GM20000 (cell line): ENCODE results near the gene MYL5.

Experiments
- DNase-seq: peaks from one replicate; pipeline ENCODE4 v3.0.0; 2012; ENCODE audit warnings: low spot score
- TF ChIP-seq, protein P1 (sequence below): IDR thresholded peaks from 2 replicates; pipeline ENCODE4 v1.5.1; 2012; ENCODE audit warnings: mild to moderate bottlenecking, control low read depth; ENCODE audit errors: extremely low read depth, missing control alignments

The MYL5 gene, protein sequence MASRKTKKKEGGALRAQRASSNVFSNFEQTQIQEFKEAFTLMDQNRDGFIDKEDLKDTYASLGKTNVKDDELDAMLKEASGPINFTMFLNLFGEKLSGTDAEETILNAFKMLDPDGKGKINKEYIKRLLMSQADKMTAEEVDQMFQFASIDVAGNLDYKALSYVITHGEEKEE

GRCh38 chr4:674172-675035 is at the start of gene MYL5, which contains the start of gene ATP5ME:
Gene MYL5, plus strand, starts transcription at chr4:674542. Its CDS starts 3,485 bp downstream, at chr4:678027.
Gene ATP5ME, minus strand, starts transcription at chr4:674276. Its CDS starts 29 bp downstream, at chr4:674247.
- DNase-seq, result peak; percentile 100

GRCh38 chr4:624705-625590 is 49.4 kb upstream of the MYL5 start, which contains the start of gene PDE6B:
Gene PDE6B, plus strand, starts transcription at chr4:625573. Its CDS starts 54 bp downstream, at chr4:625627.
- no peak for DNase-seq

More at GRCh38 chr4:674172-675035, at the start of gene MYL5, which contains the start of gene ATP5ME:
- TF ChIP-seq, protein P1, sequence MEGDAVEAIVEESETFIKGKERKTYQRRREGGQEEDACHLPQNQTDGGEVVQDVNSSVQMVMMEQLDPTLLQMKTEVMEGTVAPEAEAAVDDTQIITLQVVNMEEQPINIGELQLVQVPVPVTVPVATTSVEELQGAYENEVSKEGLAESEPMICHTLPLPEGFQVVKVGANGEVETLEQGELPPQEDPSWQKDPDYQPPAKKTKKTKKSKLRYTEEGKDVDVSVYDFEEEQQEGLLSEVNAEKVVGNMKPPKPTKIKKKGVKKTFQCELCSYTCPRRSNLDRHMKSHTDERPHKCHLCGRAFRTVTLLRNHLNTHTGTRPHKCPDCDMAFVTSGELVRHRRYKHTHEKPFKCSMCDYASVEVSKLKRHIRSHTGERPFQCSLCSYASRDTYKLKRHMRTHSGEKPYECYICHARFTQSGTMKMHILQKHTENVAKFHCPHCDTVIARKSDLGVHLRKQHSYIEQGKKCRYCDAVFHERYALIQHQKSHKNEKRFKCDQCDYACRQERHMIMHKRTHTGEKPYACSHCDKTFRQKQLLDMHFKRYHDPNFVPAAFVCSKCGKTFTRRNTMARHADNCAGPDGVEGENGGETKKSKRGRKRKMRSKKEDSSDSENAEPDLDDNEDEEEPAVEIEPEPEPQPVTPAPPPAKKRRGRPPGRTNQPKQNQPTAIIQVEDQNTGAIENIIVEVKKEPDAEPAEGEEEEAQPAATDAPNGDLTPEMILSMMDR, result peak; percentile 95

DNA sequence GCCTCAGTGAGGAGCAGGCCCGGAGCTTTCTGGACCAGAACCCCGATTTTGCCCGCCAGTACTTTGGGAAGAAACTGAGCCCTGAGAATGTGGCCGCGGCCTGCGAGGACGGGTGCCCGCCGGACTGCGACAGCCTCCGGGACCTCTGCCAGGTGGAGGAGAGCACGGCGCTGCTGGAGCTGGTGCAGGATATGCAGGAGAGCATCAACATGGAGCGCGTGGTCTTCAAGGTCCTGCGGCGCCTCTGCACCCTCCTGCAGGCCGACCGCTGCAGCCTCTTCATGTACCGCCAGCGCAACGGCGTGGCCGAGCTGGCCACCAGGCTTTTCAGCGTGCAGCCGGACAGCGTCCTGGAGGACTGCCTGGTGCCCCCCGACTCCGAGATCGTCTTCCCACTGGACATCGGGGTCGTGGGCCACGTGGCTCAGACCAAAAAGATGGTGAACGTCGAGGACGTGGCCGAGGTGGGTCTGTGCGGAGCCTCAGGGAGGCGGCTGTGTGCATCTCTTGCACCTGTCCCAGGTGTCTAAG is 48.6 kb upstream of the MYL5 start:
- no peak for DNase-seq
- TF ChIP-seq, protein P1, result no peak

More at GRCh38 chr4:624705-625590, 49.4 kb upstream of the MYL5 start, which contains the start of gene PDE6B:
- TF ChIP-seq, protein P1, result no peak

DNA sequence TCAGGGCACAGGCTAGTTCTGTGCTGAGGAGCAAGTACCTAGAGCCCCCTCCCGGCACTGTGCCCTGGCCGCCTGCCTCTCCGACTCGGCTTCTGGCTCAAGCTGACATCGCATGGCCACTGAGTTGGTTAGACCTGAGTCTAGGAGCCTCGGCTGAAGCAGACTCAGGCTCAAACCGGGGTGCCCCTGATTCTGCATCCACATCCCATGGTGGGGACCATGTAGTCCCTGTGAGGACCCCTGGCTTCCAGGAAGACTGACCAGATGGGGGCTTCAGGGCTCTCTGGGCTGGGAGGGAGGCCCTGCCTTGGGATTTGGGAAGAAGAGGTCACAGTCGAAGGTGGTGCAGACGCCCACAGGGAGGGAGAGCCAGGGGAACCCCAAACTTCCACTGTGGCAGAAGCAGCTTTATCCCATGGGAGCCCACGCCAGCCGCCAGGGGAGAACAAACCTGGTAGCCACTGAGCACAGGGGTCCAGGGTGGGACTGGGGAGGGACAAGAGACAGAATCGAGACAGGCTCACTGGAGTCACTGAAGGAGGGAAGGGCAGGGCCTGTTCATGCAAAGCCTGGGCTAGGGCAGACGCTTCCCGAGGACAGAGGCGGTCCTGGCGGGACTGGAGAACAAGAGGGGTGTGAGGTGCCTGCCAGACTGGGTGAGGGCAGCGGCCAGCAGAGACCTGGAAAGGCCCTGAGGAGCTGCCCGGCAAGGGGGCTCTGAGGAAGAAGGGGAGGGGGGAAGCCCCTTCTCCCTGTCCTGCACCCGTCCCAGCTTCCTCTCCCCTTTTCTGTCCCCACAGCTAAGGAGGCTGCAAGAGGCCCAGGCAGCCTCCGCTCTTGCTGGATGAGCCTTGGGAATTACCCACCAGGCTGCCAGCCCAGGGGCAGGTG is 47.9 kb upstream of the MYL5 start:
- DNase-seq, result peak; percentile 15
- TF ChIP-seq, protein P1, result no peak

DNA sequence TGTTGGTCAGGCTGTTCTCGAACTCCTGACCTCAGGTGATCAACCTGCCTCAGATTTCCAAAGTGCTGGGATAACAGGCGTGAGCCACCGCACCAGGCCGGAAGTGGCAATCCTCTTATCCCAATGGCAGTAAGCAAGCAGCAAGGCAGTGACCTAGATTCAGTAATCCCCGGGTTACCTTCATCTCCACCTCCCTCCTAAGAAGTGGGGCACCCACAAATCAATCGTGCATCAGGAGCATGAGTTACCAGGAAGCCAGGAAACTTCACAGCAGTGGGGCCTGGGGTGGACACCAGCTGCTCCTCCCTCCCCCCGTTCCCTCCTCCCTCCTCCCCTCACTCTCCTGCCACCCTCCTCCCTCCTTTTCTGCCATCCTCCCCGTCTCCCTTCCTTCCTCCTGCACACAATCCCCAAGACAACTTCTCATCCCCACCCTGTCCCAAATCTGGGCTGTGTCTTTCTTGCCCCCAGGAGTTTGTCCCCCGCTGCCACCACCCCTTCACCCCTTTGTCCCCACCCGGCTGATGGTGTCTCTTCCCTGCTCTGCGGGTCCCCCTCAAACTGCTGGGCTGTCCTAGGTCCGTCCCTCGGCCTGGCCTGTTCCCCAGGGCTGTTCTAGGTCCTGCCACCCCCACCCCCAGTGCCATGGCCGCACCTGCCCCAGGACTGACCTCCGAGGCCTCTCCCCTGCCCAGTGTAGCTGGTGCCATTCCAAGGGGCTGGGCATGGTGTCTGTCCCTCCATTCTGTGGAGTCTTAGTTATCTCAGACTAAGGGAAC is 46.8 kb upstream of the MYL5 start:
- no peak for DNase-seq
- TF ChIP-seq, protein P1, result no peak

DNA sequence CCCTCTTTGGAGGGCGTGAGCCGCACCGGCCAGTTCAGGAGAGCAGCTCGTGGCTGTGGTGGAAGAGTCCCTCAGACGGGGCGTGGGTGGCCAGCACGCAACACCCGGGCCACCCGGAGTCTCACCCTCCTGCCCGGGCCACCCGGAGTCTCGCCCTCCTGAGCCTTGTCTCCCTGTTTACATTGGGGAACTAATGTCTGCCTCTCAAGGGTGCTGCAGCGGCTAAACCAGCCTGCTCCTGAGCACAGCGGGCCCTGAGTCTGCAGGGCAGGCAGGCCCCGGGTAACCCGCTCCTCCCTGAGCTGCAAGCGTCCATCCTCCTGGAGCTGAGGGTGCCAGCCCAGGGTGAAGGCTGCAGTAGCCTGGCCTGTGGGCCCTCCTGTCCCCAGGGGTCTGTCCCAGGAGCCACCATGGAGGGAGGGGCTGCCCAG is 46.0 kb upstream of the MYL5 start:
- peak; percentile 17 for DNase-seq
- TF ChIP-seq, protein P1, result no peak
